NCI-H187 (cell line): ENCODE data around the gene LFNG.
A peak's percentile ranks its signal among the peaks of the same experiment; 100 is the strongest.

Source experiments
- DNase-seq, 2 experiments: peaks; one replicate each; lab custom pipeline; 2025; lab: John Stamatoyannopoulos, UW

Gene LFNG

DNA sequence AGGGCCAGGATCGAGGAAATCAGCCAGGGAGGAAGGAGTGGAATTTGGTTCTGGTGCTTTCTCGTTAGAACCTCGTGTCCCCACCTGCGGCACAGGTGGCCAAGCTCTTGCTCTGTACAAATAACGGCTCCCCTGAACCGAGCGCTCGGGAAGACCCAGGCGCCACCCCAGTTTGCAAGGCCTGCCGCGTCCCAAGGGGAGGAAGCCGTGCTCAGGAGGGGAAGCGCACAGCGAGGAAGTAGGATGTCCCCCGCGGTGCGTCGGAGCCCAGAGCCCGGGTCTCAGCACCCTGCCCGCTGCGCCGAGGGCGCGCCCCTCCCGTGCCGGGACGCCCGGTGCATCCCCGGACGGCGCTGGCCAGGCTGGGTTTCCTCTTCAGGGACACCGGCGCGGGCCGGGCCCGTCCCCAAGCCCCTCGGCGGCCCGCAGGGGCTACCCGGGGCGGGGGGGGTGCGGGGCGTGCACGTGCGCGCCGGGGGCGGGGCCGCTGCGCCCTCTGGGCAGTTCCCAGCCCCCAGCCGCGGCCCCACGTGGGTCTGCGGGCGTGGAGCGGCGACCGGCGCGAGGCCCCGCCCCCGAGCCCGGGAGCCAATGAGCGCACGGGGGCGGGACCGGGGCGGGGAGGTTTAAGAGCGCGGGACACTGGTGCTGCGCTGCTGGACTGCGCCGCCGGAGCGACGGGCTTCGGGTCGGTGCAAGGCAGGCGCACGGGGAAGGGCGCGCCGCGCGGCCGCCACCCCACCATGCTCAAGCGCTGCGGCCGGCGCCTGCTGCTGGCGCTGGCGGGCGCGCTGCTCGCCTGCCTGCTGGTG lies at the start of gene LFNG:
Gene LFNG, plus strand, starts transcription at position 656 of the 812 bp plus-strand sequence. Its CDS starts 88 bp downstream, at position 744.
- DNase-seq: peak; percentile 89 to 91

GRCh38 chr7:2470204-2471021 lies 49.2 kb upstream of the LFNG start:
- DNase-seq: no peak

GRCh38 chr7:2471022-2471329 lies 48.6 kb upstream of the LFNG start:
- DNase-seq: no peak

DNA sequence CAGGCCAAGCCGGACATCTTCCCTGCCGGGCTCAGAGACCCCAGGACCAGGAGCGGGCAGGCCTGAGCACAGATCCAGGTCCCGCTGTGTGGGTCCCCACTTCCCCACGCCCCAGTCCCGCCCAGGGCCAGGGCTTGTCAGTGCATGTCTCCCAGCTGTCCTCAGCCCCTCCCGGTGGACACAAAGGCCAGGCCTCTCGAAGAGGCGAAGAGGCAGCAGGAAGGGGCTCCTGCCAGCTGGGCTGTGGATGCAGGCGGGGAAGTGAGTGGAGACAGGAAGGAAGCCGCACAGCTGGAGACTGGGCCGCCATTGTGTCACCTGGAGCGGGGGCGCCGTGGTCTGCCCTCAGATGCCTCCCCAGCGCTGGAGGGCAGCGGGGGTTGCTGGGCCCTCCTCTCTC lies 48.2 kb upstream of the LFNG start:
- DNase-seq: peak in 1 of 2 experiments; percentile 24

GRCh38 chr7:2472739-2473138 lies 46.8 kb upstream of the LFNG start:
- no peak for DNase-seq

DNA sequence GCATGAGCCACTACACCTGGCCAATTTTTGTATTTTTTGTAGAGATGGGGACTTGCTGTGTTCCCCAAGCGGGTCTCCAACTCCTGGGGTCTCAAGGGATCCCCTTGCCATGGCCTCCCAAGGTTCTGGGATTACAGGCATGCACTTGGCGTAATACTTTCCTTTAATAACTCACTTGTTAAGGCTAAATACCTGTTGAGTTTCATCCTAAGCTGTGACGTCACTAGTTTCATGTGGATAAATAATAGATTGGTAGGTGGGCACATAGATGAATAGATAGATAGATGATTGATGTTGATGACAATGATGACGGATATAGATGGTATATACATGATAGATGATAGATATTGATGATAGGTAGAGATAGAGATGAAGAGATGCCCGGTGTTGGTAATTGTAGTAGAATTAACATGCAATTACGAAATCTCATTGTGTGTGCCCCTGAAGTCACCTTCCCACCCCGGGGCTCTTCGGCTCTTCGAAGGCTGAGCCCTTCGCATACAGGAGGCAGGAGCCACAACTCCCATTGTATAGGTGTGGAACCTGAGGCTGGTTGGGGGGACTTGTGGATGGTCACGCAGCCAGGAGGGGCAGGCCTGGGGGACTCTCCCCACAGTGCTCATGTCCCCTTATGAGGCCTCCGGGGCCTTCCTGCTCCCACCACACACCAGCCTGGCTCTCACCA lies 45.9 kb upstream of the LFNG start:
- DNase-seq: no peak

GRCh38 chr7:2474224-2474623 lies 45.4 kb upstream of the LFNG start:
- no peak for DNase-seq

DNA sequence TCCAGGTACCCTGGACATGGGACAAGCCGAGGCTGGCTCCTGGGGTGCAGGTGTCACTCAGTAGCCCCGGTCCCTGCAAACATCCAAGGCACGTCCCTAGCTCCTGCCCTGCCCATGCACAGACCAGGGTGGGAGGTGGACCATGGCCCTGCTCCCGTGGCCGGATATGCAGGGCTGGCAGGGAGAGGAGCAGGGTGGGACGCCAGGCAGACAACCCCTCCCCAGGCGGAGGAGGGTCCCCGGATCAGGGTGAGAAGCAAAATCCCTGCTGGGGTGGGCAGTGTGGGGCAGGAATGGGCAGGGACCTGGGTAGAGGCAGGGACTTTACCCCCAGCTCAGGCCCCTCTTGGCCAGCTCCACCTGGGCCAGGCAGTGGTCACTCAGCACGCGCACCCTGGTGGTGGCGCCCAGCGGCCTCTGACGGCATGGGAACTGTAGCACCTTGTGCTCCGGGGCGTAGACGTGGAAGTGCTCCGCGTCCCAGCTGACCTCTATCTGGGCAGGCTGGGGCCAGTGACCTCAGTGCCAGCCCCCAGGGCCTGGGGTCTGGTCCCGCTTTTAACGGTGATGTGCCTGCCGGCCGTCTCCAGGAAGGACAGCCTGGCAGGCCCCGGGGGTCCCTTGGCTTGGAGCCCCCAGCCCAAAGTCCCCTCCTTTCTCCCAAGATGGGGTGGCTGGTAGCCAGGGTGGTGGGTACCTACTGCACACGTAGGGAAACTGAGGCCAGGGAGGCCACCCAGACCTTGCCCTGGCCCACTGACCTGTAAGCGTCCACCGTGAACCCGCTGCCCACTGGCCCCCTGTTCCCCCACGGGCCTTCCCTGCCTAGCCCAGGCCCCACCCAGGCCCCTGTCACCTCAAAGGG lies 44.5 kb upstream of the LFNG start:
- DNase-seq: no peak

GRCh38 chr7:2475678-2476015 lies 43.9 kb upstream of the LFNG start:
- DNase-seq: no peak

- DNase-seq: no peak
Measured at GRCh38 chr7:2476298-2476697, 43.3 kb upstream of the LFNG start, which contains the start of gene GRIFIN. Gene GRIFIN (minus strand): TSS chr7:2476398. CDS start chr7:2476383, 15 bp downstream.

DNA sequence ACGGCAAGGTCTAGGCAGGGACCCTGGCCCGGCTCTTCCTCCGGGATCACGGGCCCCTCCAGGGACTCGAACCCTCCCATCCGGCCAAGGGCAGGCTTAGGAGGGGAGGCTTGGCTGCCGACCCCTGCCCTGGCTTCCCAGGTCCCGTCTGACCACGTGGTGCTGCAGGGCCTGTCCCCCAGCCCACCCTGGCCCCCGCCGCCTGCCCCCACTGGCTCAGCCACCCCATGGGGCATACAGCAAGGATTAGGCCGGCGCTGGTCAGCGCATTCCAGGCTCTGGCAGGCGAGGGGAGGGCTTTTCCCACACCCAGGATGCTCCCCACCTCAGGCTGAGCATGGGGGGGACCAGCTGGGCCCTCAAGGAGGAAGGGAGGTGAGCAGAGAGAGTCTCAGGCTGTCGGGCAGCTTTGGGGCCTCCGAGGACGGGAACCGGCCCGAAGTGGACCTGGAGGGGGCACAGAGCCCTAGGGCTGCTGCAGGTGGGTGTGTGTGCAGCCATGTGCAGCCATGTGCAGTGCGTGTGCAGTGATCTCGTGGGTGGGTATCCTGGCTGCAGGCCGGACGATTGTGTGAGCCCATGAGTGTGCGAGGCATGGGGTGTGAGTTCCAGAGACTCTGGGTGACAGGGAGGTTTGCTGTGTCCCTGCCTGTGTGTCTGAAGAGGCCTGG lies 42.7 kb upstream of the LFNG start:
- DNase-seq: no peak

DNA sequence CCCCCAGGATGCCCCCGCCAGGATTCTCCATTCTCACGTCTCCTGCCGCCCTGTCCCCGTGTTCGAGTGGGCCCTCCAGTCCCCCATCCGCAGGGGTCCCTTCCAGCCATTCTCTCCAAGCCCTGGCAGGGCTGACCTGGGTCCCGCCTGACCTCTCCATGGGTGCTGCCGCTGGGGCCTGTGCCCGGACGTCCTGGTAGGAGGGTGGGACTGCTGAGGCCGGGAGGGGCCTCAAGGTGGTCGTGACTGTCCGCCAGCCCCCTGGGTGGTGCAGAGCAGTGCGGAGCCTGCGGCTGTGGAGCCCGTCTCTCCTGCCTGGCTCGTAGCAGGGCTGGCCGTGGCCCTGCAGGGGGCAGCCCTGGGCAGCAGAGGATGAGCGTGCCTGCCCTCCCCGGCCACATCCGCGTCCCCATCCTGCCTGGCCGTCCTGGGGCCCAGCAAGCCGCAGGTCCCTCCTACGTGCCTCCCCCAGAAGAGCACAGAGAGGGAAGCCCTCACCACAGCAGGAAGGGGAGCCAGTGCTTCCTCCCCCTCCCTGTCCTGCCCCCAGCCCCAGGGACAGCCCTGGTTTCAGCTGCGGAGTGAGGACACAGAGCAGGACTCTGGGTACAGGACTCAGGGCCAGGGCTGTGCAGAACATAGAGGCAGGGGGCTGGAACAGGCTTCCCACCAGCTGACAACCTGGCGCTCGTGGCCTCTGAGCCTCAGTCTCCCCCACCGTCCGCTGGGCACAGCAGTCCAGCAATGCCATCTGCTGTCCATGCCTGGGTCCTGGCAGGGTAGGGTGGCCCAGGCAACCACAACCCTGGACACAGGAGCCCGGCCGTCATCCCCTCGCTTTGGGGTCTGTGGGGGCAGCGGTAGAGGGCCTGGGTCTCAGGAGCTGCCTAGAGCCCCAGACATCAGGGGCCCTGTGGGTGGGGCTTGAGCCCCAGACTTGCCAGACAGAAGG lies 41.9 kb upstream of the LFNG start:
- DNase-seq: peak in 1 of 2 experiments; percentile 14

DNA sequence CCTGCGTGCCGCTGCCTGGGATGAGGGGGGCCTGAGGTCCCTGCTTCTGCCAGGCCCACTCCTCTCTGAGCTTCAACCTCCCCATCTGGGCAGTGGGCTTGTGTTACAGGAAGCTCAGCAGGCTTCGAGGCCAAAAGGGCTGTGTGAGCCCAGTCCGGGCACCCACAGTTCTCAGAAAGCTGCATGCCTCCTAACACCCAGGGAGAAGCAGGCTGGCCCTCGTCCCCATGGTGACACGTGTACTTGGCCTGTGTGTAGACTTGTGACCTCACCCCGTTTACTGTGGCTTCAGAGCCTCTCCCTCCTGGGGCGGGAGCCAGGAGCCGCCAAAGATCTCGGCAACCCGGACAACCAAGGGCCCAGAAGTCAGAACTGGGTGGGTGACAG lies 41.2 kb upstream of the LFNG start:
- no peak for DNase-seq

GRCh38 chr7:2478800-2479199 lies 40.8 kb upstream of the LFNG start:
- no peak for DNase-seq

DNA sequence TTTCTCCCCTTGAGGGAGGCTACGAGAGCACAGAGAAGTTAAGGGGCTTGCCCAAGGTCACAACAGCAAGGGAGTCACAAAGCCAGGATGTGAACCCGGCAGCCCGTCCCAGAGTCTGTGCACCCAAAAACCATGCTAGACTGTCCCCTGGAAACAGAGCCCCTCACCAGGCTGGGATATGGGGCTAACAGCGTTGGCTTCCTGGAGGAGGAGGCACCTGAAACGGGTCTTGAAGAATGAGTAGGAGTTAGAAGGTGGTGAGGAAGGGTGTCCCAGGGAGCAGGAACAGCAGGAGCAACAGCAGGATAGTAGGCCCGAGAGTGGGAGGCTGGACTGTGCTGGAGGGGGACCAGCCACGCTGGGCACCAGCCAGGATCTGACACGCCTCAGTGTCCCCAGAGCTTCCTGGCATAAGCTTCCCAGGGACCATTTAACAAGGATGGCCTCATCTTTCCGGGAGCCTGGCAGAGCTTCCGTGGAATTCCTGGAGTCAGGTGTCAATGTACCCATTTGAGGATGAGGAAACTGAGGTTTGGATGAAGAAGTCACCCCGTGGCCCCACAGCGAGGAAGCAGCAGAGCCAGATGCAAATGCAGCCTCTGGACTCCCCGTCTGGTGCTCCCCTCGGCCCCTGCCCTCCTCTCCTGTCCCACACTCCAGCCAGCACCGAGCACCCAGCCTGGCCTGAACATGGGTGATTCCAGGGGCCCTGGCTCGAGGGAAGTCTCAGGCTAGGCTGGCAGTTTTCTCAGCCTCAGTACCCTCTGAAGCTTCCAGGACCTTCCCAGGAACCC lies 40.1 kb upstream of the LFNG start:
- no peak for DNase-seq

DNA sequence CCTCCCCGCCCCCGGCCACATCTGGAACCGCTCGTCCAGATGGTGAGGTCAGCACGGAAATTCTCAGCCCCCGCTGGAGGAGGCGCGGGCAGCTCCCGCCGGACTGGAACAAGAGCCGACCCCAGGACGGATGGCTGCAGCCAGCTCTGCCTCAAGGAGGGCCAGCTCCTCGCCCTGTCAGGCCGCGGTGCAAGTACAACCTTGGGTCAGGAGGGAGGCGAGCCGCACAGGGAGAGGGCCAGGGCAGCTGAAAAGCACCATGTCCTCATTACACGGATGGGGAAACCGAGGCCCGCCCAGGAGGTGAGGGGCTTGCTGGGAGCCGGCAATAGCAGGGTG lies 39.5 kb upstream of the LFNG start:
- DNase-seq: no peak

DNA sequence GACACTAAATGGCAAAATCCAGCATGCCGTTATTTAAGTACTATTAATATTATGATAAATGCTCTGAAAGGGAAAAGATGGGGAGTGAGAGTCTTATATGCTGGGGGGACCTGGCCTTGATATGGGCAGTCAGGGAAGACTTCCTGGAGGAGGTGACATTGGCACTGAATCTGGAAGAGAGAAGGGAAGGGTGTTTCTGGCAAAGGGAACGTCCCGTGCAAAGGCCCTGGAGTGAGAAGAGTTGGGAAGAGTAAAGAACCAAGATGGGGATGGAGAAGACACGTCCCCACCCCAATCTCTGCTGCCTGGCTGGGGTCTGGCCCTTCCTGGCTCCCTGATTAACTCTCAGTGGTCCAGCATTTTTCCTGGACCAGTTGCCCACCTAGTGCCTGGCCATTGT lies 38.4 kb upstream of the LFNG start:
- no peak for DNase-seq

DNA sequence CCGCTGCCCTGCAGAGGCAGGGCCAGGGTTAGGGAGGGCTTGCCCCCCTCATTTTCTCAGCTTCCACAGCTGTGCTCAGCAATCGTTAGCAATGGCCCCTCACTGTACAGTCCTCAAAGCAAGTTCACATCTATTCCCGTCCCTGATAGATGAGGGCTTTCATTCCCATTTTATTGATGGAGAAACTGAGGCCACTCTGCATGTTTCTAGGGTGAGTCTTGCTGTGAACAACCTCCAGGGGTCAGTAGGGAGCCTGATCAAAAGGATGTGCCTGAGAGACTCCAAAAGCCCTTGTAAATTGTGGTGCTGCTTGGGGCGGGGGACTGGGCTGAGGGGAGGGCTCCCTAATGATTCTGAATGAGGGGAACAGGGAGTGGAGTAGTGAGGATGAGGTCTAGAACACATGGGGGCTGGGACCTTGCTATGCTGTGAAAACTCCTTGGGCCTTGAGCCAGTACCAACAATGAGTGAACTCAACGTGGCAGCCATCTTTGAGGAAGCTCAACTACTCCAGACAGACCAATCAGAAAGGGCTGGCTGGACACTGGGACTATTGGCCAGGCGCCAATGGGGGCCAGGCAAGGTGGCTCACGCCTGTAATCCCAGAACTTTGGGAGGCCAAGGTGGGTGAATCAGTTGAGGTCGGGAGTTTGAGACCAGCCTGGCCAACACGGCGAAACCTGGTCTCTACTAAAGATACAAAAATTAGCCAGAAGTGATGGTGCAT lies 36.7 kb upstream of the LFNG start:
- no peak for DNase-seq

GRCh38 chr7:2483494-2483893 lies 36.1 kb upstream of the LFNG start:
- no peak for DNase-seq
